GM21447 (cell line): ENCODE results near the gene MEIS3.
"Not testable (repeated sequence)": the region's sequence is repeated elsewhere in the genome, so short reads cannot be mapped to it uniquely, and the experiment has no call there.

ENCODE experiments used
- ATAC-seq: cut with Tn5 transposase; IDR thresholded peaks from one replicate; pipeline ENCODE4 v1.9.1; 2021; ENCODE audit not compliant: unreplicated experiment

The MEIS3 gene

GRCh38 chr19:47388721-47389120 lies 30.6 kb downstream of the MEIS3 start:
- ATAC-seq, result not testable (repeated sequence)

- not testable (repeated sequence) for ATAC-seq
Observed at GRCh38 chr19:47387623-47388022, 31.7 kb downstream of the MEIS3 start.

GRCh38 chr19:47386582-47386981 lies 32.7 kb downstream of the MEIS3 start:
- not testable (repeated sequence) for ATAC-seq

GRCh38 chr19:47384533-47384932 lies 34.8 kb downstream of the MEIS3 start:
- not testable (repeated sequence) for ATAC-seq

- ATAC-seq, result not testable (repeated sequence)
Observed at GRCh38 chr19:47383890-47384289, 35.4 kb downstream of the MEIS3 start.

- ATAC-seq, result no peak
Observed at GRCh38 chr19:47381653-47382279, 37.6 kb downstream of the MEIS3 start.

- no peak for ATAC-seq
Observed at GRCh38 chr19:47381121-47381520, 38.2 kb downstream of the MEIS3 start.

GRCh38 chr19:47380559-47380958 lies 38.8 kb downstream of the MEIS3 start:
- no peak for ATAC-seq

- ATAC-seq, result no peak
Observed at GRCh38 chr19:47379381-47379938, 39.9 kb downstream of the MEIS3 start.

GRCh38 chr19:47378246-47378645 lies 41.1 kb downstream of the MEIS3 start:
- ATAC-seq, result no peak

- ATAC-seq, result no peak
Observed at GRCh38 chr19:47377801-47378200, 41.5 kb downstream of the MEIS3 start.

- no peak for ATAC-seq
Observed at GRCh38 chr19:47377208-47377701, 42.1 kb downstream of the MEIS3 start.

- no peak for ATAC-seq
Observed at GRCh38 chr19:47376589-47377144, 42.7 kb downstream of the MEIS3 start.

- ATAC-seq, result no peak
Observed at GRCh38 chr19:47375694-47376588, 43.4 kb downstream of the MEIS3 start.

GRCh38 chr19:47374876-47375693 lies 44.2 kb downstream of the MEIS3 start:
- ATAC-seq, result no peak

GRCh38 chr19:47373246-47374240 lies 45.8 kb downstream of the MEIS3 start:
- ATAC-seq, result no peak

- no peak for ATAC-seq
Observed at GRCh38 chr19:47372603-47373002, 46.7 kb downstream of the MEIS3 start.

- ATAC-seq, result no peak
Observed at GRCh38 chr19:47371261-47371660, 48.1 kb downstream of the MEIS3 start.

GRCh38 chr19:47370045-47370611 lies 49.2 kb downstream of the MEIS3 start:
- no peak for ATAC-seq
